Measurements from ENCODE around the gene LMF1. TPM values are rescaled to one million over a fixed set of nuclear protein-coding genes. Genes with fewer than 3 reads are reported as not detected.

Gene LMF1
- total RNA-seq, 1 donor from 2014 or later, result 26.0 TPM

DNA sequence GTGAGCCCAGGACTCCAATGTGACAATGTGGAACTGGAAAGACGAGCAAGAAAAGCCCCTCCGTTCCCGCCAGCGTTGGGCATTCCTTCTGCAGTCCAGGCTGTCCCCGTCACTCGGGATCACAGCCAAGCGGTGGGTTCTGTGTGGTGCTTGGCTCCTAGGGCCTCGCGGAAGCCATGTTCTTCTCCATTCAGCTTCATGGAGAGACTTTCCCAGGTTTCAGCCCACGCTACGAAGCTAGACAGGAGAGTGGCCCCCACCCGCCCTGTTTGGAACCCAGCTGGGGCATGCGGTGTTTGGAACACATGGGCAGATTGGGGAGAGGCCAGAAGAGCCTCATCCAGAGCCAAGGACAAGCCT lies 5.8 kb downstream of the LMF1 start:
- peaks cover 0 to 11% of the 10 kb centered on the region in 2 donors for H3K36me3 ChIP-seq
- intact Hi-C loops (cut with DNase I), result no loop called here
- DNase-seq (ENCODE audit: extremely low spot score in 2 of 2), result no peak
- peak overlapping the region; percentile 38 to 39 for H3K4me3 ChIP-seq
- no peaks in the 10 kb centered on the region for H3K9me3 ChIP-seq
- peak overlapping the region; percentile 82 for H3K27ac ChIP-seq
- no peaks in the 10 kb centered on the region for H3K27me3 ChIP-seq
- peaks cover 69% of the 10 kb centered on the region for H3K4me1 ChIP-seq
- TF ChIP-seq POLR2AphosphoS5 (IDR thresholded peaks at IDR 0.05; ENCODE audit: insufficient read depth in 1 of 2, low read depth in 1 of 2) (no peak), POLR2A (IDR thresholded peaks at IDR 0.05) (no peak)
- TF ChIP-seq, protein P1, sequence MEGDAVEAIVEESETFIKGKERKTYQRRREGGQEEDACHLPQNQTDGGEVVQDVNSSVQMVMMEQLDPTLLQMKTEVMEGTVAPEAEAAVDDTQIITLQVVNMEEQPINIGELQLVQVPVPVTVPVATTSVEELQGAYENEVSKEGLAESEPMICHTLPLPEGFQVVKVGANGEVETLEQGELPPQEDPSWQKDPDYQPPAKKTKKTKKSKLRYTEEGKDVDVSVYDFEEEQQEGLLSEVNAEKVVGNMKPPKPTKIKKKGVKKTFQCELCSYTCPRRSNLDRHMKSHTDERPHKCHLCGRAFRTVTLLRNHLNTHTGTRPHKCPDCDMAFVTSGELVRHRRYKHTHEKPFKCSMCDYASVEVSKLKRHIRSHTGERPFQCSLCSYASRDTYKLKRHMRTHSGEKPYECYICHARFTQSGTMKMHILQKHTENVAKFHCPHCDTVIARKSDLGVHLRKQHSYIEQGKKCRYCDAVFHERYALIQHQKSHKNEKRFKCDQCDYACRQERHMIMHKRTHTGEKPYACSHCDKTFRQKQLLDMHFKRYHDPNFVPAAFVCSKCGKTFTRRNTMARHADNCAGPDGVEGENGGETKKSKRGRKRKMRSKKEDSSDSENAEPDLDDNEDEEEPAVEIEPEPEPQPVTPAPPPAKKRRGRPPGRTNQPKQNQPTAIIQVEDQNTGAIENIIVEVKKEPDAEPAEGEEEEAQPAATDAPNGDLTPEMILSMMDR (IDR thresholded peaks at IDR 0.05), result no peak

DNA sequence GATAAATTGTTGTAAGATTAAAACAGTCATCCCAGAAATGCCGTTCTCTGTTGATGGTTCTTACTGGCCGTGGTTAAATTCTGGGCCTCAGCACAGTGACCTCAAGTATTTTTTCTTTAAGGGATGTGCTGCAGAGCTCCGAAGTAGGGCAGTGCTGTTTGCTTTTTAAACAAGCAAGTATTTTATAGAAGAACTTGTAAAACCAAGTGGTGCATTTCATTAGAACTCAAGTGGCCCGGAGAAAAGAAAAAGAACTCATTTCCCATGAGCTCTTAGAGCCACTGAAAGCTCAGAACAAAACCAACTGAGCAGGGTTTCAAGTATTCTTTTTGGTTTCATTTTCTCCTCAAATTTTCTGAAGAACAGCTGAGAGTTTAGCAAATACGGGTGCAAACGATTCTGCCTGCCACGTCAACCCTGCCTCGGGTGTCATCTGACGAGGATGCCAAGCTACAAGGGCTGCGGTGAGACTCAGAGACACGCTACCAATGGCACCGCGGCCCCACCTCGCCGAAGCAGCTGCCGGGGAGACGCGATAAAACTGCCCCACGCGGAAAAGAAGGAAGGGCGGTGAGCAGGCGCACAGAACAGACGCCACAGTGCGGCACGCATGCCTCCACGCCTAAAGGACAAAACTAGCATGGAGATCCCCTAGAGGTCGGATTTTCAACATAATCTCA lies 6.3 kb downstream of the LMF1 start:
- intact Hi-C loops (cut with DNase I), result no loop called here
- Histone ChIP-seq H3K9me3 (no peaks in the 10 kb centered on the region), H3K27ac (peak overlapping the region; percentile 82), H3K4me1 (peaks cover 63% of the 10 kb centered on the region), H3K4me3 (peak overlapping the region; percentile 38 to 39), H3K36me3 (peaks cover 0 to 11% of the 10 kb centered on the region in 2 donors), H3K27me3 (no peaks in the 10 kb centered on the region)
- no peak for DNase-seq (ENCODE audit: extremely low spot score in 2 of 2)
- TF ChIP-seq POLR2A (IDR thresholded peaks at IDR 0.05), result no peak
- TF ChIP-seq, protein P1 (IDR thresholded peaks at IDR 0.05), result no peak
- TF ChIP-seq POLR2AphosphoS5 (IDR thresholded peaks at IDR 0.05; ENCODE audit: insufficient read depth in 1 of 2, low read depth in 1 of 2), result no peak

DNA sequence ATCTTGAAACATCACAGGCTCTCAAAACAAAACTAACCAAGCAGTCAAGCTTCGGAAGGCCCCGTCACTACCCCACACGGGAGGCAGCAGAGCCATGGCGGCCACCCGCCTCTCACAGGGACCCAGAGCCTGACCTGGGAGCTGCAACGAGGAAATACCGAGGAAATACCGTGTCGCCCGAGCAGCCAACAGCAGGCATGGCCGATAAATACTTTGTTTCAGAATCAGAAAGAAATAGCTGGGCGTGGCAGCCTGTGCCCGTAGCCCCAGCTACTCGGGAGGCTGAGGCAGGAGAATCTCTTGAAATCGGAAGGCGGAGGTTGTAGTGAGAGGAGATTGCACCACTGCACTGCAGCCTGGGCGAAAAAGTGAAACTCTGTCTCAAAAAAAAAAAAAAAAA lies 6.9 kb downstream of the LMF1 start:
- peaks cover 0 to 11% of the 10 kb centered on the region in 2 donors for H3K36me3 ChIP-seq
- intact Hi-C loops (cut with DNase I), result no loop called here
- peaks cover 58% of the 10 kb centered on the region for H3K4me1 ChIP-seq
- H3K4me3 ChIP-seq, result peak overlapping the region; percentile 38 to 39
- DNase-seq (ENCODE audit: extremely low spot score in 2 of 2), result no peak
- TF ChIP-seq, protein P1 (IDR thresholded peaks at IDR 0.05), result no peak
- TF ChIP-seq POLR2AphosphoS5 (IDR thresholded peaks at IDR 0.05; ENCODE audit: insufficient read depth in 1 of 2, low read depth in 1 of 2) (no peak), POLR2A (IDR thresholded peaks at IDR 0.05) (no peak)
- H3K9me3 ChIP-seq, result no peaks in the 10 kb centered on the region
- H3K27ac ChIP-seq, result peak overlapping the region; percentile 82
- no peaks in the 10 kb centered on the region for H3K27me3 ChIP-seq

DNA sequence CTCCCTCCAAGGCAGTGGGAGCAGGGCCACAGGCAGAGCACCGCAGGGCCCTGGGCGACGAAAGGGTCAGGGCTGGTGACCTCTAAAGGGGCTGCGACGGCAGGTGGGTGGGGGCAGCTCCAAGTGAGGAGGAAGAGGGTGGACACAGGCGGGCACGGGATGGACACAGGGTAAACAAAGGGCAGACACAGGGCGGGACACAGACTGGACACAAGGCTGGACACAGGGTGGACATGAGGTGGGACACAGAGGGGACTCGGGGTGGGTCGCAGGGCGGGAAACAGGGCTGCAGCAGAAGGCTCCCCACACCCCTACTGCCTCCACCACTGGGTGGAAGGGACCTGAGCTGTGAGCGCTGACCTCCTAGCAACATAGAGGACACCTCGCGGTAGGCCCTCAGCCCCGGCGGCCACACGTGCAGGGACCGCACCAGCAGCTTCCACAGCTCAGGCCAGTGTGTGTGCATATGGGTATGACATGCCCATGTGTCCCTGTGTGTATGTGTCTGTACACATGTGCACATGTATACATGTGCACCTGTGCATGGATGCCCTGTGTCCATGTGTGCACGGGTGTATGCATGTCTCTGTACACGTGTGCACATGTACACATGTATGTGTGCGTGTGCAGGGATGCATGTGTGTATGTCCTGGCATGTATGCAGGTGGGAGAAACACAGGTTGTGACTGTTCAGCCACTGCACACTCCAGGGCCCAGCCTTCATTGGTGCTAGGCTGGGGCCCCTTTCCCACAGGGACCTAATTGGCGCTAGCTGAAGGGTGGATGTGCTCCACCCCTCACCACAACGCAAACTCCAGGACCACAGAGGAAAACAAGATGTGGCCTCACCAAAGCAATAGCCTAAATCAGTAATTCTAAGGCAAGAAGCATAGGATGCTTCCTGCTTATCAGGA lies 7.6 kb downstream of the LMF1 start:
- DNase-seq (ENCODE audit: extremely low spot score in 2 of 2), result no peak
- Histone ChIP-seq H3K9me3 (no peaks in the 10 kb centered on the region), H3K36me3 (peaks cover 0 to 11% of the 10 kb centered on the region in 2 donors), H3K4me3 (peak overlapping the region; percentile 38 to 39), H3K27me3 (no peaks in the 10 kb centered on the region), H3K27ac (peak overlapping the region; percentile 82), H3K4me1 (peaks cover 51% of the 10 kb centered on the region)
- TF ChIP-seq POLR2A (IDR thresholded peaks at IDR 0.05), result no peak
- TF ChIP-seq, protein P1 (IDR thresholded peaks at IDR 0.05), result no peak
- no peak for TF ChIP-seq POLR2AphosphoS5 (IDR thresholded peaks at IDR 0.05; ENCODE audit: insufficient read depth in 1 of 2, low read depth in 1 of 2)
- intact Hi-C loops (cut with DNase I), result no loop called here

Measured in vagina (tissue), 2 donors.